HG03108 (cell line): Measurements from ENCODE around the gene SLC24A5.

Experiments used
- ATAC-seq: cut with Tn5 transposase; IDR thresholded peaks from one replicate; pipeline ENCODE4 v1.9.1; 2021; ENCODE audit warnings: moderate library complexity; ENCODE audit not compliant: unreplicated experiment

The SLC24A5 gene

DNA sequence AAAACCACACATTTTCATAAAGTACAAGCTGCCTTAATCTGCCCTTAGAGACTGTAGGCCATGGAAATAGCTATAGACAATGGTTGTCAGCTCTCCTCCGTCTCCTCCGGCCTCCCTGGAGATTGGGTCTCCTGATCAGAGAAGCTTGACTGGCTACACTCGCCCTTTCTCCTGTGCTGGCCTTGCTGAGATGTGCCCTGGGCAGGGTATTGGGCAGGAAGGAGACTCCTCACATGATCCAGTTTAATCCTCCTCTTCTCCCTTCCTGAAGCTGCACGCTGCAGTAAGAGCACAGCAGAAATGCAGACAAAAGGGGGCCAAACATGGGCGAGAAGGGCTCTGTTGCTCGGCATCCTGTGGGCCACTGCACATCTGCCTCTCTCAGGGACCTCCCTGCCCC is at the start of gene SLC24A5:
Gene SLC24A5 (plus strand): TSS at position 246 of the 400 bp plus-strand sequence. CDS start 55 bp downstream, at position 301.
- no peak for ATAC-seq

DNA sequence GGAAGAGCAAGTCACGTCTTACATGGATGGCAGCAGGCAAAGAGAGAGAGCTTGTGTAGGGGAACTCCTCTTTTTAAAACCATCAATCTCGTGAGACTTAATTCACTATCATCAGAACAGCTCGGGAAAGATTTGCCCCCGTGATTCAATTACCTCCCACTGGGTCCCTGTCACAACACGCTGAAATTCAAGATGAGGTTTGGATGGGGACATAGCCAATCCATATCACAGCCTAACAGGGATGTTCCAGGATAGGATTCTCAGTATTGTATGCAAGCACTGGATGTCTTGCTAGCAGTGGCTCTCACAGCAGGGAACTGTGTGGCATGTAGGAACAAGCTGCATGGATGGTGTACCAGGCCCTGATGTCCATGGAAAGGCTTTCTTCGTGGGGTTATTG is 47.8 kb upstream of the SLC24A5 start:
- ATAC-seq: no peak

DNA sequence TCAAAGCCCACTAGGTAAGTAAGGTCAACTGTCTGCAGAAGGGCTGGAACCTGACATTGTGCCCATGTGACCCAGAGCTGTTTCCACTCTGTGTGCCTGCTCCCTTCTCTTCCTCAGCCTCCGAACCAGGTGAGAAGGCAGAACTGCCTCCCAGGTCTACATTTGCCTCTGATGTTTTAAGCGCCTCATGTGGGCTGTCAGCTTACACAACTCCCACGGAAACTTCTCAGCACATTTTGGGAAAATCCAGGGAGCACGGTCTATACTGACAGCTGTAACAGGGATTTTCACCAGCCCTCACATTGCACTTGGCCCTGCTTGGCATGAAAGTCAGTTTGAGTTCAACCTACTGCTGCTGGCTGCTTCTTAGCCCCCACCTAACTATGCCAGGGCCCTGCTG is 46.9 kb upstream of the SLC24A5 start:
- ATAC-seq: no peak

DNA sequence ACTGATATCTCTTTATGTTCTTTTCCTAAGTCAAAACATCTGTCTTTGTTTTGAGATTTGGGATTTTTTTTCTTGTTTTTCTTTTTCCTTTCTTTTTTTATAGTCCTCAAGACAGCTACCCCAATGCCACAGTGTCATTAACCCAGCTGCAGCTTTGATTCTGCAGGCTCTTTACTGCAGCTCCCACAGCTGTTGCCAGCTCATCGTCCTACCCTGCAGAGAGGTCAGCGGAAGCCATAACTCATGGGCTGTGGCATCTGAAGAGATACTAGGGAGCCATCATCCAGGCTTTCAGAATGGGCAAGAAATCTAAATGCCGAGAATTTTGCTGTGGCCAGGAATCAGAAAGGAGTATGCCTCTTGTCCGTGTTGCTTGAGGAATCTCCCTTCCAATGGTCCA is 44.3 kb upstream of the SLC24A5 start:
- ATAC-seq: no peak

DNA sequence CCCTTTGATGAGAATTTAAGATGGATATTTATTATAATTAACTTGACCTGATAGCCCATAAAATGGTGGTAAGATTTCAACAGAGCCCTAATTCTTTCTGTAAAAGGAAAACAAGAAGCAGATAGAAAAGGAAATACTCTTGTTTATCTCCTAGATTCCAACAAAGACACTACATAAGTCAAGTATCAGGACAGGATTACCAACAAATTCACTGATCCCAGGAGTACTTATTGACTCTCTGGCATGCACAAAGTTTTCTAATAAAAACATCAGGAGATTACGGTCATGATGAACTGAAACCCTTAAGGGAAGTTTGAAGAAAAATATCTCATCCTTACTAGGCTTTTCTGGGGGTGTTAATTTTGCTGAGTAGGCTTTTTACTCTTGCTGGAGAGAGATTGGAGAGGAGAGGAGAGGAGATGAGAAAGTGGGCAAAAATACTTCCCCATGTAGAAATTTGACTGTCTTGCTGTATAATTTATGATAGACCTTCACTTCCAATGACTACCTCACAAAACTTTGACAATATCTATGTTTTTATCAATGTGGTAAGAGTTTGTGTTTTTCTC is 43.1 kb upstream of the SLC24A5 start:
- ATAC-seq: no peak

DNA sequence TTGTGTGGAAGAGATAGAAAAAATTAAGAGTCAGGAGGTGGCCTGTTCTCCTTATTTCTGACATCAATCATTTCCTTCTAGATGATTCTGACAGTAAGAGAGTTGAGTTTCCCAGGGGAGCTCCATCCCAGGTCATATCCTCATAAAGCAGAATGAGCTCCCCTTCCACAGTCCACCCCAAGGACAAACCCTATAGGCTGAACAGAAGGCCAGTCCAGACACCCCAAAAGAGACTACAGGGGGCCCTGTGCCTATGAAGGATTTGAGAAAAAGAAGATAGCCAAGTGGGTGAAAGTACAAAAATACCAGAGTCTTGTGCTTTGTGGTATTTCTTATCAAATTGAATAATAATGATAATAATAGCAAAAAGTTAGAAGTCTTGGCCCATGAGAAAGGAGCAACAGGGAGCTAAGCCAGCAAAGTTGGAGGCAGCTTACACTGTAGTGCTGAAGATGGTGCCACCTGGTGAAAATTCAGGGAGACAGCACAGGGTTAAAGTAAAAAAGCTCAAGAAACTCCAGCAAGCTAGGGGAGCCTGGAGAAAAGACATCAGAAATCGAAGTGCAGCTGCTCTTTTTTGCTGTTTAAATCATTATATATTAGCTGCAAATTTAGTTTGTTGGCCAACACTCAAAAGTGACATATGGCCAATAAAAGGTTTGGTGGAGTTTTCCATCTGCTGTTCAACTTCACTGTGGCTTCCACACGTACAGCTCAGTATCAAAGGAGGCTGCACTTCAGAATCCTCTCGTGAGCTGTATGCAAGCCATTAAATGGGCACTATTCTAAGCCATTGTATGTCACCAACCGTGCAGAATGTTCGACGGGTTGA is 35.8 kb upstream of the SLC24A5 start:
- no peak for ATAC-seq

DNA sequence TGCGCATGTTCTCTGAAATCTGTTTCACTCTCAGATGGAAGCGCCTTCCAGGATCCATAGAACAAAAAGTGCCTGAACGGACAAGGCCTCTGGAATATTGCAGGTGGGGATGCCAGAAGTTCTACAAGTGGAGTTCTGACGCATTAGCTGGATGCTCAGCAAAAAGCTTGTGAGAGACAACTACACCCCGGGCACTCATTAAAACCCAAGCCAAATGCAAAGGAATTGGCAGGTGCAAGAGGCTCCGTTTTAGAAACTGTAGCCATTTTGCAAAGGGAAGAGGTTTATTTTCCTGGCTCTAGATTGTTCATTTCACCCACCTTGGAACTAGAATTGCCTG is 35.2 kb upstream of the SLC24A5 start:
- ATAC-seq: no peak

DNA sequence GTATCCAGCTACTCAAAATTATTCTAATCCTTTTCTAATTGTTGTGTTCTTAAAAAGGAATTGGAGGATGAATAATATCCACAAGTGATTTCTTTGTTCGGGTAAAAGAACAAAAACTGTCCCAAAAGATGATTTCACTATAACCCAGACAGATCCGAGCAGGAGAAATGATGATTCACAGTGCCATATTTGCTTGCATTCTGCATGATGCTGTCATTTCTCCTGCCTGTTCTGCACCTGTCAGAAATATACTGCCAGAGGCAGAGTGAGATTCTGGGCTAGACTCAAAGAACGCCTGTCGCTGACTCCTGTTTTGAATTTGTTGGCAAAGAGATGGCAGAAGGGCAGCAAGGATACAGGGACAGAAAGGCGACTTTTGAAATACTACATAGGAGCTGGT is 34.7 kb upstream of the SLC24A5 start:
- no peak for ATAC-seq

DNA sequence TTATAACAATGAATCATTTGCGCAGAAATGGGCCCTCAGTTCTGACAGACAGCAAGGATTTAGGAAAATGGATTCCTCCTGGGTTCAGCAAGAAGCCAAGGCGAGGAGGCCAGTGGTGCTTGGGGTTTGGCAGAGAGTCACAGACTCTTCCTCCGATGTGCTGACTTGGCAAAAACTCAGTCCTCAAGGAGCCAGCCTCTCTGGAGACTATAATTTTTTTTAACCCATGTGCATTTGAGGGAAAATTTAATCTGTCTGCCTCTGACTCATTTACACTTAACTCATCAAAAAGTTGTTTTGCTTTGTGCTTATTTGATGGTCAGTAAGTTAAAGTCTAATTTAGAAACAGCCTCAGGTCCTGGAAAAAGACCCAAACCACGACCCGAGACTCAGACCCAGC is 34.2 kb upstream of the SLC24A5 start:
- ATAC-seq: no peak

DNA sequence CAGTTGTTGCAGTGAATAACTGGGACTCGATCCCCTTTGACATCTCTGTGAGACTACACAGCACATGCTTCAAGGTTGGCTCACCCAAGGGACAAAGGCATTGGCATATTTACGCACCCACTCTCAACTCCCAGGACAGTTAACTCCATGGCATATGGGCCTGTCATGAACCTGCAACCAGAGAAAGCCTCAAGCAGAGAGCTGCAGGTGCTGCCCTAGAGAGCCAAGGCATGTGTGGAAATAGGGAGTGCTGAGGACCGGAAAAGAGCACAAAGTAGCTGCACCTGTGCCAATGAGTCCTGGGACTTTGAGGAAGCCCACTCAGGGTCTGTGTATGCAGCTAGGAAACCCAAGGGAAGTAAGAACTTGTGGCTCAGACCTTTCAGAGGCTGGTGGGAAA is 32.9 kb upstream of the SLC24A5 start:
- ATAC-seq: no peak

DNA sequence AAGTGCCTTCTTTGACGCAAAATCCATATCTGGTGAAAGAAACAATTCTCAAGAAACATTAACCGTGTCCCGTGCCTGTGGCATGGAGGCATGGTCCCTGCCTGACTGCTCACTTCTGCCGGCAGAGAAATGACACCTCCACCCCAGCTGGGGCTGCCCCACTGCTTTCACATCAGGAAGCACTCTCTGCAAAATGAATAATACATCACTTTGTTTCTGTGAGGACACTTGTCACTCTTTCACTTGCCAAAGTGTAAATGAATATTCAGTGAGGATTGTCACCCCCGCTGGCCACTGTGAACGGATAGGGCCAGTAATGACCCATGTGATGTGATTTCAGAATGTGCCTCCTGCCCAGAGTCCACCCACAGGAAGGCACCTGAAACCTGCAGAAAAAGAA is 31.1 kb upstream of the SLC24A5 start:
- ATAC-seq: no peak

DNA sequence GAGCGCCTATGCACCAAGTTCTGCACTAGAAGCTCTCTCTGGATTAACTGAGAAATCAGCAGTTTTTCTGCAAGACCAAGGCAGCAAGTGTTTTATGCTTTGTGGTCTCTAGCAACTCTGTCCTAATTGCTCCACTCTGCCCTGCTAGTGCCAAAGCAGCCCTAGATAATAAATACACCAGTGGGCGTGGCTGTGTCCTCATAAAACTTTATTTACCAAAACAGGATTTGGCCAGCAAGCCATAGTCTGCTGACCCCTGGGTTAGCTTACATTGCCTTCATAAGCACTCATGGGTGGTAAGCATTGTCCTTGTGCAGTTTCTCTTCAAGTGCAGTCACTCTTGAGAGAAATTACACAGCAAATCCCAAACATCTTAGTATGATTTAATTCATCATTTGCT is 30.7 kb upstream of the SLC24A5 start:
- no peak for ATAC-seq

DNA sequence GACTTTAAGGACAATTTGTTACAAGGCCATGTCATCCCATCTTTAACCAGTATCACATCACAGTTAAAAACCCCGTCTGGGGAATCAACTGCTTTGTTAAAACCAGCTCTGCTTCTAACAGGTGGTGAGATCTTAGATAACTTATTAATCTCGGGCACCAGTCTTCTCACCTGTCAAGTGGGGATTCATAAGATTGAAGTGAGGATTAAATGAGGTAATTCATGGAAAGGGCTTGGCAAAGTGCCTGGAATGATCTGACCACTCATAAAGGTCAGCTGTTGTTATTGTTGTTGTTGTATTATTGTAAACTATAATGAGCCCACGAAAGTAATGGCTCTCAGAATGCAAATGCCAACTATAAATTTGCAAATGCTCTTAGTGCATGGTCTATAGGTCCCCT is 30.1 kb upstream of the SLC24A5 start:
- ATAC-seq: no peak

DNA sequence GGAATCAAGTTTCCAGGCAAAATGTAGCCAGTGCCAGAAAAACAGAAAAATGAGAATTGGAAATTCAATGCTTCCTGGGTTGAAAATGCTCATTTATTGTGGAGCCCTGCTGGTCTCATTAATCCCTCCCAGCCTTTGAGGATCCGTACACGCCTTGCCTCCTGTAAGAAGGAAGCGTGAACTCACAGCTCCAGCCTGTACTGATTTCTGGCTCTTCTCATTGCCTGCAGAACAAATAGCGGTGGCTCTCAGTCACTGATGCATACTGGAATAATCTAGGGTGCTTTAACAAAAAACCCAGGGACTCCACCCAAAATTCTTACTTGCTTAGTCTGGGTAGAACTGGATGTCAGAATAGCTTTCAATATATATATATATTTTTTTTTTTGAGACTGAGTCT is 29.3 kb upstream of the SLC24A5 start:
- no peak for ATAC-seq

DNA sequence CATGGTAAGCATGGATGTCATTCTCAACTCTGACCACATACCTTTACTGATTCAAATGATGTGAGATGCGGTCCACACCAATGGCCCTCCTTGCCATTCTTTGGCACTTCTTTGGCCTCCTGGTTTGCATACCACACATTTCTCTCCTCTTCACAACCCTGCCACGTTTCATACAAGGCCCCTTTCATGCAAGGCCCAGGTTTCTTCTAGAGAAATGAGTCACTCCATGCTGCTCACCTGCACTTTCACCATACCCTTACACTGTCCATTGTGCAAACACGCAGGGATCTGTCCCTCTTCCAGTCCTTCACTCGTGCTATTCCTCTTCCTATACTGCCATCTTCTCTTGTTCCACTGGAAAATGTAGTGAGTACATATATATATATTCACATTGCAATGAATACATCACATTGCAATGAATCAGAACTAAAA is 24.4 kb upstream of the SLC24A5 start:
- no peak for ATAC-seq

DNA sequence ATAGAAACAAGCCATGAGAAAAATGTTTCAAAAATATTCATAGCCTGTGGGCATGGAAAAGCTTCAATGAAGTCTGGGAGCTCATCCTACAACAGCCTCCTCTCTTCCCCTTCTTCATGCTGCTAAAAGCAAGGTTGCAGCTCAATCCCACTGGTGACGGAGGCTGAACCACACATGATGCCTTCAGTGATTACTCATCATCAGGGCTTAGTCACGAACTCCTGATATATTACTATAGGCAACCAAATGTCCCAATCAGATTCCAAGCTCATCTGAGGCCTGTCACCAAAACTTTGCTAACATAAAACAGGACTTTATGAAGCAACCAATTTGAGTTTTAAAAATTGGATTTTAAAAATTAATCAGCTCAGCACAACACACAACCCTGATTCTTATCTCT is 24.0 kb upstream of the SLC24A5 start:
- no peak for ATAC-seq

DNA sequence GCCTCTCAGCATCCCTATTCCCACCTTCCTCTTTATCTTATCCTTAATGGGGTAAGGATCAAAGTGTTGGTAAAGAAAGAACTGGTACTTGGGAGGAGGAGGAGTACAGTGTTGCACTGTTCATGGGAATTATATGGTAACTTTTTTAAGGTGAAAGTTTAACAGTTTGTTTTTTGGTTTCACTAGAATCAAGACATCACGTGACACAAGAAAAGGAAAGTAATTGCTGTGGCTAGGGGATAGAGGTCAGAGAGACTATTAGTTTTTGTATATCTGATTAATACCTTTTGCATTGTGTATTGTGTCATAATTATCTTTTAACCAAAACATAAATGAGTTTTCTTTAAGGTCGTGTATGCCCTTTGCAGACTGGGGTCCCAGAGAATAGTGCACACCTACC is 23.5 kb upstream of the SLC24A5 start:
- ATAC-seq: no peak

DNA sequence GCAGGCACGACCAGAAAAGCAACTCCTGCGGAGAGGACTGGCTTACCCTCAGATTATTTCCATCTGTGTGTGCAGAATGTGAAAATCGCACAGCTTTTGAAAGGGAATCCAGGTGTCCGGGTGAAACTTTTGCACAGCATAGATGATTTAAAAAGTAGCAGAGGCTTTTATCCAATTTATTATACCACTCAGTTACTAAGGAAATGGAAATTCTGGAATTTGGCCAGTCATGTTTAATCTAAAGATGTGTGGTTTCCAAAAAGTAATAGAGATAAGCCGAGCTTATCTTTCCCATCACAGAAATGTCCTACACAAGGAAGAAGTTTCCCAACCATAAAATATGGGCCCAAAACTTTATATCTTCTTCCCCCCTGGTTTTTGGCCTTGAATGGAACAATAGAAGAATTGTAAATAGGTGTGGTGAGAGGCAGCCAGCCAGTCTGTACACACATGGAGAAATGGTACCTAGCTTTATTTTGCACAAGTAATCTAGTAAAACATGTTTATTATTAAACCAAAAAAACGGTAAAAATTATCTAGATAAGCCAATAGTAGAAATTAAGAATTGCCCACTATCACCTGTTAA is 19.3 kb upstream of the SLC24A5 start:
- no peak for ATAC-seq

DNA sequence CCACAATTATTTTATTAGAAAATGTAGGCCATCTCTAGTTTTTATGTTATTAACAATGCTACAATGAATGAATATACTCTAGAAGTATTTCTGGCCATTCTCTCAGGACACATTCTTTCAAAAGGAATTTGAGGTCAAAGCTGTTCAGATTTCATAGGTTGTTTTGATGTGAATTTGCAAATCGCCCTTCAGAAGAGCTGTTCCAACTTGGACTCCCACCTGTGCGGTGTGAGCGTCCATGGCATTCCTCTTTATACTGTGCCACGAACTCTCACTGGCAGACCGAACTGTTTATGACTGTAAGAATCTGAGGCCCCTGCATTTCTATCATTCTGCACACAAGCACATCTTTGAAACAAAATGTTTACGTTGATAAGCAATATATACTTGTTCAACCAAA is 18.6 kb upstream of the SLC24A5 start:
- no peak for ATAC-seq

DNA sequence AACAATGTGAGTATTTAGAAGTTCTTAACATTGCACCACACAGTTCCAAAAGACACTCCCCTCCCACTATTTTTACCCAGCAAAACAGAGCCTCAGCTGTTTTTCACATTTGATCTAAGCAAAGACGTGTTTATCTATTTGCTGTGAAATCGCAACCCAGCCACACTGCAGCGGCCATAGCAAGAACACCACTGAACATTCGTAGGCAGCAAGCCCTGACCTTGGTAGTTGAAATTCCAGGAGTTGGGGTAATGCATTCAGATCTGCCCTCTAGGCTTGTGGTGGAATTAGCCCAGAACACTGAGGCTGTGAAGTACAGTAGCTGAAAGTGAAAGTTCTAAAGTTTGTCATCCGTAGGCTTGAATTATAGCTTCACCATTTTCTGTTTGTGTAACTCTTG is 17.1 kb upstream of the SLC24A5 start:
- no peak for ATAC-seq

DNA sequence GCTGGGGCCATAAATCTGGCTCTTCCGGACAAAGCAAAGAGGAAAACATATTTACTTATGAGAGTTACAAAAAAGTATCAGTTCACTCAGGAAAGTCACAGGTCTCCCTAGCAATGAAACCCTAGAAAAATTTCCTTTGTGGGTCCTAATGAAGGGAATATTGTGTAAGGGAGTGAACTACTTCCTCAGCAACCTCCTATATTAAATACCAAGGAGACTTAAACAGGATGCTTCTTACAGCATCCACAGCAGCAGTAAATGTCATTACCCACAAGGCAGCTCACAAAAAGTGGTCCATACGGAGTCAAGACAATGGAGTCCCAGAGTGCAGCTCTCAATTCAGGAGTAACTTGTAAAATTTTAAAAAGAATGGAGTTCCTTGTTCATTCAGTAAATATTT is 14.9 kb upstream of the SLC24A5 start:
- ATAC-seq: no peak

DNA sequence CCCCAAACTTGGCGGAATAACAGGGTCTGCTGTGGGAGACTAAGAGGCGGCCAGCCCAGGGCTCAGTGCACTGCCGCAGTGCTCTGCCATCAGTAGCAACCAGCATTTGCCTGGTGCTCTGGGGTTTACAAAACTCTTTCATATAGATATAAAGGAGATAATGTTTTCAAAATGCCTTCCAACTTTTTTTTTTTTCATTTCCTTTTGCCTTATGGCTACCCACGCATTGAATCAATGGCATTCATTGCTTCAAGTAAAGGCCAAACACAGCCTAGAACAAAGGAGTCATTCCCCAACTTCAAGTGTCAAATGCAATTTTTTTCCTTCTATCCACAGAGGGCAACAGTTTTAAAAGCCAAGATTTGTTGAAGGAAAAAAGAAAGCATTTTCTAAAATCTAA is 11.6 kb upstream of the SLC24A5 start:
- no peak for ATAC-seq
